Measurements from ENCODE around the gene TMEM132D. TPM values are rescaled to one million over a fixed set of nuclear protein-coding genes. Genes with fewer than 3 reads are reported as not detected.

The TMEM132D gene
- total RNA-seq, 1 donor from 2014 or later = not detected

DNA sequence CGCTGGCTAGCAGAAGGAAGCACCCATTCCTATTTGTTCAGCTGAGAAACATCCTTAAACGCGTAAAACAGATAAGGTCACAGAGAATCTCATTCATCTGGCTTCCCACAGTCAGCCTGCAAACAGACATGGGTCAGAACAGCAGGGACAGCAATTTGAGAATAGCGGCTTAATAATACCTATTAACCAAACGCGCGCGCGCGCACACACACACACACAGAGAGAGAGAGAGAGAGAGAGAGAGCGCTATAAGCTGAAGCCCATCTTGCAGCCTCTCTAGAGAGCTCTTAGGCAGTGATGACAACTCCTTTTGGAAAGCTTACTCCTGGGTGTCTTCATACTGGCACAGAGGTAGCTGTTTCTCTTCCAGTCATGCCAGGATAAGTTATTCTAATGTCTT lies 26.4 kb downstream of the TMEM132D start:
- DNase-seq (no peak), ATAC-seq (no peak)
- intact Hi-C loops (cut with micrococcal nuclease) = no loop called here

- DNase-seq (no peak), ATAC-seq (no peak)
- intact Hi-C loops (cut with micrococcal nuclease) = no loop called here
These were observed 30.0 kb downstream of the TMEM132D start for GRCh38 chr12:129873833-129874208.

DNA sequence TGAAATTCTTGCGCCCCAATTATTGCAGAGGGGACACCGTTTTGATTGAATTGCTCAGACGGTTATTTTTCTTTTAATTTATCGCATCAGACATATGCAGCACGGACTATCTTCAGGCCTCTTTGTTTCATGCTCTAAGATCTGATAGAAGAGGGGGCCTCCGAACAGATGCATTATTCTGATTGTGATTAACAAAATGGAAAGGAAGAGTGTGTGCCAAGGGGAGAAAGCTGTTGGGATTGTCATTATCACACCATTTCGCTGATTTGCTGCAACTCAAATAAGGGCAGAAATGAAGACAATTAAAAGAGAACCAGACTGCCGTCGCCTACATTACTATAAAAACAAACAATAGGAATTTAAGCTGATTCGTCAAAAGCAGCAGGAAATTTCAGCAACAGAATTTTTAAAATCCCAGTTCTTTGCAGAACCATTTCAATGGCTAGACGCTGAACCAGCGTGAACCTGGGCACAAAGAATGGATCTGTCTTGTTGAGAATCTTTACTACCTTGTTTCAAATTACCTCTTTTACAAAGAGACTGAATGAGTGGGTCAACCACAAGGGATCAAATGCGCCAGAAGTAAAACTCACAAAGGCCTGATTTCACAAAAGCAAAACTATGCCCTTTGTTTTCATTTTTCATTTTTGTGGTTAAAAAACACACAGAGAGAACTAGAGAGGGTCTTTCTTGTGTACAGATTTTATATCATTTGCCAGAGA lies 30.6 kb downstream of the TMEM132D start:
- ATAC-seq = no peak
- DNase-seq = no peak
- intact Hi-C loops (cut with micrococcal nuclease) = no loop called here

DNA sequence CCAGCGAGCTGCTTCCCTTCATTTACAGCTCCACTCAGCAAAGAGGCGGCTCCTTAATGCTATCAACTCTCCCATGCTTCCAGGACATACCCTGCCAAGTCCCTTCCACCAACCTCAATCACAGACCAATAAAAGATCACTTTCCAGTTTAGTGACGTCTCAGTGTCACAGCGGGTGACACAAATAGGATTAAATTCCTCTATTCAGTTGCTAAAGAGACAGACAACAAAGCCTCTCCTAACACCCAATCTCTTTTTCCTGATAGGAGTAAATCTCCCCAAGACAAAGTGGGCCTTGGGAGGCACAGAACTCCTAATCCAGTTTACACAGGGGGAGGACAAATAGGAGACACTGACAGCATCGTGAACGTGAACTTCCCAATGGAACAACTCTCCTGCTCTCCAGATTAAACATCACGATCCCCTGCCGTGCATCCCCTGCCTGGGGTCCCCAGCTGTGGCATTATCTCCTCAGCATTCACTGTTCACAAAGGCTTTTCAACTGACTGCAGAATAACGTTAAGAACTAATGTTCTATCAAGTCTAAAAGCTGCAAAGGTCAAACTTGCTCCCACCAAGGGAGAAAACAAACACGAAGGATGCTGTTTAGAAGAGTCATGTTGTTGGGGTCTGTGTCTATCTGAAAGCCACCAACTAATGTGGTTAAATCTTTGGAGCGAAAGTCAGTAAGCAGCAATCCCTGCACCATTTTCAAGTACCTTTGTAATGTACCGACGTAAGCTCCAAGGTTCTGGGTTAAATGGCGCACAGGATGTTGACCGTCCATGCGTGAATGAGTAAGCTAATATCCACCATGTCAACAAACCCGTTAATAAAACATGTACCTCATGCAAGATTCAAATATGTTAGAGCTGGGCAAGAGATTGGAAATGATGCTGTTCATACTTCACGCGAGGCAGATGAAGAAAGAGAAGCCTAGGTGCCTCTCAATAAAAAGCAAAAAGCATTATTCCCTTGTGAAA lies 31.5 kb downstream of the TMEM132D start:
- ATAC-seq (no peak), DNase-seq (no peak)
- intact Hi-C loops (cut with micrococcal nuclease) = no loop called here

- ATAC-seq (no peak), DNase-seq (no peak)
- intact Hi-C loops (cut with micrococcal nuclease) = no loop called here
These were observed 33.0 kb downstream of the TMEM132D start for GRCh38 chr12:129870796-129871195.

DNA sequence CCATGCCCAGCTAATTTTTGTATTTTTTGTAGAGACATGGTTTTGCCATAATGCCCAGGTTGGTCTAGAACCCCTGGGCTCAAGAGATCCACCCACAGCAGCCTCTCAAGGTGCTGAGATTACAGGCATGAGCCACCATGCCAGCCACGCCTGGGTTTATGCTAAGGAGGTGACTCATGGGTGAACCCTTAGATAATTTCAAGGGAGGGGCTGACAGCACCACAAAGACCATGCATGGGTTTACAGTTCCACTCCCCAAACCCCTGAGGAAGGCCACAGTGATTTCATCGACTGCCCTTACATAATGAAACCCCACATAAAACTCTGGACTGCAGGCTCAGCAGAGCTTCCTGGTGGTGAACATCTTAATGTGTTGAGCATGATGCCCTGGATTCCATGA lies 33.7 kb downstream of the TMEM132D start:
- ATAC-seq (no peak), DNase-seq (no peak)
- intact Hi-C loops (cut with micrococcal nuclease) = no loop called here

DNA sequence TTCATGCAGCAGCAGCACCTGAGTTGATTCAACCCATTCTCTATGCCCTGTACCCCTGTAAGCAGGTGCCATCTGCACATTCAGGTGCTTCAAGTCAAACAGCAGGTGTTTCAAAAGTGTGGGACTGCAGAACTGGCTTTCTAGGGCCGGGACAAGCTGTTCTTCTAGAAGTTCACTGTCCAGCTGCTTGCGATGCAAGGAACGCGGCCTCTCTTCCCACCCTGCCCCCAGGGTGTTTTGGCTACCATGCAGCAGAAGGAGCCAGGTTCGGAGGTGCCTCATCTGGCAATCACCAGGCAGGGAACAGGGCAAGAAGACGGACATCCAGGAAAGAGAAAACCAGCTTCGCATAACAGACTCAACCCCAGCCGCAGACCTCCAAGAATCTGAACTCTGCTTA lies 35.2 kb downstream of the TMEM132D start:
- ATAC-seq (no peak), DNase-seq (no peak)
- intact Hi-C loops (cut with micrococcal nuclease) = no loop called here

- DNase-seq (no peak), ATAC-seq (no peak)
- intact Hi-C loops (cut with micrococcal nuclease) = no loop called here
These were observed 39.9 kb downstream of the TMEM132D start for GRCh38 chr12:129863938-129864337.

DNA sequence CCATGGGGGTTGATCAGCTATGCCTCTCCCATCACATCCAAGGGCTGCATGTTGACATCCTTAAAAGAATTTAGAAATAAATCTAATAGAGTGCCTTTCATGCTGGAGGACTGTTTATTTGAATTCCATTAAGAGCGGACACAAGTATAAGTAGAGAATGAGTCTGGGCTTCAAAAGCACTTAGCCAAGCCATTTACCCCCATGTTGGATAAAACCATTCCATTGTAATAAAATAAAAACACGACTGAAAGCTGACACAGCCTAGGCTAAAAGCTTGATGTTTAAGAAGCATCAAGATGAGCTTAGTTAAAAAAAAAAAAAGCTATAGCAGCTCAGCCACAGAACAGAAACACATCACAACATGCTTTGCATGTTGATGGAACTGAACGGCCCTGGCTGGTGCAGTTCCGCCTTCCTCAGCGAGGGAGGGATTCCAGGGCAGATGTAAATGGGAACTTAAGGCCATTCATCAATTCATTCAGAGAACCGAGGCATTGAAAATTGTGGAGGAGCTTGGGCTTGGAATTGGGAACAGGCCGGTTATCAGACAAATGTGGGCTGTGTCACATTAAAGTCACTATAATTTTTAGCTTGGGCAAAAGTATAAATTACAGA lies 41.2 kb downstream of the TMEM132D start:
- DNase-seq (no peak), ATAC-seq (no peak)
- intact Hi-C loops (cut with micrococcal nuclease) = no loop called here

- ATAC-seq = no peak
- intact Hi-C loops (cut with micrococcal nuclease) = no loop called here
- no peak for DNase-seq
These were observed 41.9 kb downstream of the TMEM132D start for GRCh38 chr12:129861951-129862350.

DNA sequence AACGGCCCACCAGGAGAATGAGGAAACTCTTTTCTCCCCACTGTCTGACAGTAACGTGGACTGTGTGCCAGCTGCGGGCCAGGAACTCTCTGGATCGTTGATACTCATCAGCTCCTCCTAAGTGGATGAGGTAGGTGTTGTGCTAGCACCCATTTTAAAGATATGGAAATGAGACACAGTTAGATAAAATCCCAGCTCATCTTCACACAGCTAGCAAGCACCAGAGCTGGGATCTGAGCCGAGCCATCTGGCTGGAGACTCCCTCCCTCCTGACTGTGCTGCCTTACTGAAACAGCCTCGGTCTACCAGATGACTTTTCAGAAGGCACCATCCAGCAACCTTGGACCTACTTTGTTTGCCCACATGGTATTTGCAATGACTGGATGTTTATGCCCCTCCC lies 49.2 kb downstream of the TMEM132D start:
- DNase-seq (no peak), ATAC-seq (no peak)
- intact Hi-C loops (cut with micrococcal nuclease) = no loop called here

GRCh38 chr12:129851296-129851695 lies 52.5 kb downstream of the TMEM132D start:
- intact Hi-C loops (cut with micrococcal nuclease) = no loop called here
- DNase-seq (no peak), ATAC-seq (no peak)

DNA sequence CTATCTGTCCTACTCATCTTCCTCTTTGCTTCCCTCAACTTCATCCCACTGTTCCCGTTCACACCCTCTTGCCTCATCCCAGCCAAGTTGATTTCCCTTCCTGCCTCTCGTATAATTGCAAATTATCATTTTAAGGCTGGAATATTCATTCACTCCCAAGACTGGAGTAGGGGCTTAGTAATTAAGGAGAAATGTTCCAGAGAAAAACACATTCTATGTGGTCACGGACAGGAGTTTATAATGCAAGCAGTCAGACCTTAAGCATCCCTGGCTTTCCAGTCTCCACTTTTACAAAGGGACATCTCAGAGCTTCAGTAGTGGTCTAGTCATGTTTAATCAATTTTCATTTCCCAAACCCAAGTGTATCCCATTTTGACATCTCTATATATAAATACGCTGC lies 54.9 kb downstream of the TMEM132D start:
- ATAC-seq (no peak), DNase-seq (no peak)
- intact Hi-C loops (cut with micrococcal nuclease) = no loop called here

- ATAC-seq (no peak), DNase-seq (no peak)
- intact Hi-C loops (cut with micrococcal nuclease) = no loop called here
These were observed 56.8 kb downstream of the TMEM132D start for GRCh38 chr12:129847063-129847462.

DNA sequence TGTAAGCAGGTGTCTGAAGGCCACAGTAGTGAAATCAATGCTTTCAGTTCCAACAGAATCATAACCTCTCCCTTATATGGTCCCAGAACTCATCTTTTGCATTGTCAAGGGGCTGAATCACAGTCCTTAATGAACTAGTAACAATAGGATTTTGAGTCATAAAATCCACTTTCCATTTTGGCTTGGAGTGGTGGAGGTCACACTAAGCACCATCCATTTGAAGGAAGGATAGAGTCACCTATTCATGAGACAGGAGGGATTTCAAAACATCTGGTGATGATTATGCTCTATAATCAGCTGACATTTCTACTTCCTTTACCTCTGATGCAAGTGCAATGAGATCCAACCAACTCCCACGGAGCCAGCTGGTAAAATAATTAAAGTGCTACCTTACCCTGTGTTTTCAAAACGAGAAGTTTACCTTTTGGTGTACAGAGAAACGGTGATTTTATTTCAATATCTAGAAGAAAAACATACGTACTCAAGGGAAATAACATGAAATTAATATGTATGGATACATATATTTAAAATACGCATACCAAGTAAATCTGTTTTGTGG lies 59.1 kb downstream of the TMEM132D start:
- no peak for ATAC-seq

DNA sequence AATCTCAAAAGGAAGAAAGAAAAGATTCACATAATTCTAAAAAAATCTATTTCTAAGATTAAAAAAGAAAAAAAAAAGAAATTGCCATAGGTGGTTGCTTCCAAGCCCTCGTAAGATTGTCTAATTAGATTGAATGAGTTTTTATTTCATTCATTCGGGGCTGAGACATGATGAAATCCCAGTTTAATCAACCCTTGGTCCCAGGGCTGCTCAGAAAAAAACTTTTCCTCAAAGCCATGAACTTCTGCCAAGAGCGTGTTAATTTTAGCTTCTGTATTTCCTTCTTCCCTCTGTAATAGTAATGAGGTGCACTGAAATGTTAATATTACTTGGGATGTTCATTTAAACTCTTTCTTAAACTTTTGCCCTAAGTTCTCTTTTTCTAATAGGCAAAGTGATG lies 62.6 kb downstream of the TMEM132D start:
- DNase-seq (no peak), ATAC-seq (no peak)
- intact Hi-C loops (cut with micrococcal nuclease) = no loop called here

More for the DNA sequence above, 59.1 kb downstream of the TMEM132D start:
- intact Hi-C loops (cut with micrococcal nuclease) = no loop called here
- DNase-seq = no peak

- no peak for ATAC-seq
- intact Hi-C loops (cut with micrococcal nuclease) = no loop called here
- DNase-seq = no peak
These were observed 63.5 kb downstream of the TMEM132D start for GRCh38 chr12:129840145-129840884.

- ATAC-seq = no peak
- DNase-seq = no peak
- intact Hi-C loops (cut with micrococcal nuclease) = no loop called here
These were observed 64.1 kb downstream of the TMEM132D start for GRCh38 chr12:129839679-129840078.

DNA sequence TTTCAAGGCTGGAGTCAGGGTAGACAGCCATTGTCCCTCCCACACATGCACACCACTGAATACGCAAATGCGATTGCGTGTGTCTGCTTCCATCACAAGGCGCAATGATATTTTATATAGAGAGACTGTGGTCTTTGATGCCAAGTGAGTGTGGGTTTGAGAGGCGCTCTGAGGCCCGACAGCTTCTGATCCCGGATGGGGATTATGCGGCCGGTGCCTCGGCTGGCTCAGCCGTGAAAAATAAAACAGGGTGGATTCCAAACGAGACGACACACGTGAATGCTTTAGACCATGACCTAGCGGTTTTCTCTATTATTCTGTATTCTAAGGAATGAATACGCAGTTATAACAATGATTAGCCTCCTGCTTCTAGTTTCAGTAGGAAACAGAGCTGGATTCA lies 72.5 kb downstream of the TMEM132D start:
- DNase-seq = no peak
- ATAC-seq = no peak
- intact Hi-C loops (cut with micrococcal nuclease) = no loop called here
